GM21367 (cell line): ENCODE data around the gene GRB7.
A peak's percentile ranks its signal among the peaks of the same experiment; 100 is the strongest.
"Not testable (repeated sequence)": the region's sequence is repeated elsewhere in the genome, so short reads cannot be mapped to it uniquely, and the experiment has no call there.

Experiments
- ATAC-seq: cut with Tn5 transposase; IDR thresholded peaks from one replicate; pipeline ENCODE4 v1.9.1; 2021; ENCODE audit not compliant: unreplicated experiment

GRB7 gene

DNA sequence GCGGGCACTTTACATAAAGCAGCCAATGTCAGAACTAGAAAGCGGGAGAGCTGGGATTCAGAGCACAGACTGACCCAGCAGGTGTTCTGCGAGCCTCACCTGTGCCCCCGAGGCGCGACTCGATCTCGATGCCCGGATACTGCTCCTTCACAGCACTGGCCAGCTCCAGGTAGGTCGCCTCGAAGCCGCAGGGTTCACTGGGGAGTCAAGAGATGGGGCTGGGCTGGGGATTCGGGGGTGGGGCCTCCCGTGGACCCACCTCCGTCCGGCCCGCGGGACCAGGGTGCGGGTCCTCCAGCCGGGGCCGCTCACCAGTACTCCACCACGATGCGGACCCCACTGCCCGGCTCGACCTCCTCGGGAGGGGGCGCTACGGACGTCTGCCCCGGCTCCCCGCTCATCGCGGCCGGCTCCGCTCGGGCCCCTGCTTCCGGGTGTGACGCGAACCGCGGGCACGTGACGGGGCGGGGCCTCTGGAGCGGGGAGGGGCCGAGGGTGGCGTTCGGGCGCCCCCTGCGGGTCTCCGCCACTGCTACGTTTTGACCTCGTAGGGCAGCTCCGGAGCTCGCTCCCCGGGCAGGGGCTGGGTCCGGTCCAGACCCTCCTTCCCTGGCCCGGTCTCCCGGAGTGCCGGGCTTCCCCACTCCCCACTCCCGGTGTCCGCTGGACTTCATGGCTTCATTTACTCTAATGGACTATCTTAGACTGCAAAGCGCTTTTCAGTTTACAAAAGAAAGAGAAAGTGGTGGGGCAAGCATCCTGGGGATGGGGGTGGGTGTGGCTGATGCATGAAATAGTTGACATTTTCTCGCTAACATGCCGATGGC lies 7.4 kb upstream of the GRB7 start, which contains the start of gene MIEN1:
MIEN1 (minus strand) TSS at position 438 of the 827 bp plus-strand sequence; CDS start at position 401, 37 bp downstream.
- ATAC-seq: peak; percentile 81

DNA sequence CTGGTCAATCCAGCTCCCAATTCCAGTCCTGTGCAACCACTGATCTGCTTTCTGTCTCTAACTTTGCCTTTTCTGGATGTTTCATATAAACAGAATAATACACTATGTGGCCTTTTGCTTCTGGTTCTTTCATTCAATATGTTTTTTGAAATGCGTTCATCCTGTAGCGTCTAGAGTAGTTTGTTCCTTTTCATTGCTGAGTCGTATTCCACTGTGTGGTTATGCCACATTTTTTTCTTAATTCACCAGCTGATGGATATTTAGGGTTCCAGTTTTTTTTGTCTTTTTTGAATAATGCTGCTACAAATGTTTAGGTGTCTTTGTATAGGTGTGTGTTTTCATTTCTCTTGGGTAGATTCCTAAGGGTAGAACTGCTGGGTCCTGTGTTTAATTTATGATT lies 5.2 kb upstream of the GRB7 start:
- ATAC-seq: no peak

DNA sequence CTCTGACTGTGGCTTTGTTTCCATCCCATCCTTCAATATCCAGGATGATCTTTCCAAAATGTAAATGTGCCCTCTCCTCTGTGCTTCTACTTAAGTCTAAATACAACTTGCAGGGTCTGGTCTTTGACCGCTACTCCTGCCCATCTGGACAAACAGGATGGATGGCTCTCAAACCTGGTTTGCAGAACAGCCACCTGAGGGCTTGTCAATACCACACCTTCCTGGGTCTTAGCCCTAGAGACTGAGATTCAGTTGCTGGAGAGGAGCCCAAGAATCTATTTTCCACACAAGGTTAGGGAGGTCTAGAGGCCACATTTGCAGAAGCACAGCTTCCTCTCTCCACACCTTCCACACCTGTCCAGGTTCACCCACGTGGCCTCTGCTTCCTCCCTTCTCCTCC lies 1.9 kb upstream of the GRB7 start:
- ATAC-seq: no peak

DNA sequence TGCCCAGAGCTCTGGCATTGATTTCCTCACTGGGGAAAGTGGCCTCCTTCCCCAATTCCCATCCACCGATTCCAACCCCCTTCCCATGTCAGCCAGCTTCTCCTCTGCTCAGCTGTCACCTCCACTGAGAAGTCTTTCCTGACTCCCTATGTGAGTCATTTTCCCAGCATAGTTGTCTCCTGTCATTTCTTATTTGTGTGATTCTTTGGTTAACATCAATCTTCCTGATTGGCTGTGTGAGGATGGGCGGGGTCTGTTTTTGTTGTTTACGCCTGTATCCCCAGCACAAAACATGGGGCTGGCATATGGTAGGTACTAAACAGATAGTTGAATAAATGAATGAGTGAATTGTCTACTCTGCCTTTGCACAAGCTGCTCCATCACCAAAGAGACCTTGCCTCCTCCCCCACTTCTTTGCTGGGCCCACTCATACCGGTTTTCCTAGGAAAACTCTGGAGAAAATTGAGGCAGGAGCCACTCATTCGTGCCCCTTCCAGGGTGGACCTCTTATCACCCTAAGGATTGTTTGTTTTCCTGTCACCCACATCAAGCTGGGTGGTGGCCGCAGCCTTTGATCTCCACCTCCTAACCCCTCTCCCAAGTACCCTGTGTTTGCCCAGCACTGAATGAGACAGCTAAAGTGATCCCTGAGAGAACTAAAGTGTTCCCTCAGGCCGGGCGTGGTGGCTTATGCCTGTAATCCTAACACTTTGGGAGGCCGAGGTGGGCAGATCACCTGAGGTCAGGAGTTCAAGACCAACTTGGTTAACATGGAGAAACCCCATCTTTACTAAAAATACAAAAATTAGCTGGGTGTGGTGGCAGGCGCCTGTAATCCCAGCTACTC lies 1.2 kb upstream of the GRB7 start:
- ATAC-seq: no peak

DNA sequence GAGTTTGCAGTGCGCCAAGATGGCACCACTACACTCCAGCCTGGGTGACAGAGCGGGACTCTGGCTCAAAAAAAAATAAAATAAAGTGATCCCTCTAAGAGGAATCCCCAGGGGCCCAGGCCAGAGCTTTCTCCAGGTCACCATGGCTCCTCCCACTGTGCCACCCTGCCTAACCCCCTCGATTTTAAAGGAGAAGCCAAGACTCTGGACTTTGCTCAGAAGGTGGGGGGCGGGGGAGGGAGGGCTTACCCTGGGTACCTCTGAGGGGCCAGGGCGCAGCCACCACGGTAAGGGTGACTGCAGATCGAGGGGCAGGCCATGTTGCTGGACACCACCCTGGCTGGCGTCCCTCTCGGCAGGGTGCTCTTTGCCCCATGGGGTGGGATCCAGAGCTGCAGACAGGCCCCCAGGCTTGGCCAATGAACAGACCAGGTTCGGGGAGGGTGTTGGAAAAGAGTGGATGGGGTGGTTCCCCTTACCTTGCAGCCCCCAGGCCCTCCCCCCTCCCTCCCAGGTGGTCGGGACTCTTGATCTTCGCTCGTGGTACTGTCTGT lies 455 bp upstream of the GRB7 start:
- ATAC-seq: no peak

DNA sequence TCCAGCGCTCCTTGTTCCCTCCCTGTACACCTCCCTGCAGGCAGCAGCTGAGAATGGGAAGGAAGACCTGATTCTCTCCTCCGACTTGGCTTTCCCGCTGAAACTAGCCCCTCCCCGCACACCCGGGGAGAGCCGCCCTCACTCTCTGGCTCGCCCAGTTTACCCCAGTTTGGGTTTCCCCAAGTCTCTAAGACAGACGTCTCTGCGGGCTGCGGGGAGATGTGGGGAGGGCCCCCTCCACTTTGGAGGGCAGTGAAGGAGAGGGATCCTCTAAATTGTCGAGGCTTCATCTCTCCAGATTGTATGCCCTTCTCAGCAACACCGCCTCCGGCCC lies 797 bp downstream of the GRB7 start:
- ATAC-seq: no peak

DNA sequence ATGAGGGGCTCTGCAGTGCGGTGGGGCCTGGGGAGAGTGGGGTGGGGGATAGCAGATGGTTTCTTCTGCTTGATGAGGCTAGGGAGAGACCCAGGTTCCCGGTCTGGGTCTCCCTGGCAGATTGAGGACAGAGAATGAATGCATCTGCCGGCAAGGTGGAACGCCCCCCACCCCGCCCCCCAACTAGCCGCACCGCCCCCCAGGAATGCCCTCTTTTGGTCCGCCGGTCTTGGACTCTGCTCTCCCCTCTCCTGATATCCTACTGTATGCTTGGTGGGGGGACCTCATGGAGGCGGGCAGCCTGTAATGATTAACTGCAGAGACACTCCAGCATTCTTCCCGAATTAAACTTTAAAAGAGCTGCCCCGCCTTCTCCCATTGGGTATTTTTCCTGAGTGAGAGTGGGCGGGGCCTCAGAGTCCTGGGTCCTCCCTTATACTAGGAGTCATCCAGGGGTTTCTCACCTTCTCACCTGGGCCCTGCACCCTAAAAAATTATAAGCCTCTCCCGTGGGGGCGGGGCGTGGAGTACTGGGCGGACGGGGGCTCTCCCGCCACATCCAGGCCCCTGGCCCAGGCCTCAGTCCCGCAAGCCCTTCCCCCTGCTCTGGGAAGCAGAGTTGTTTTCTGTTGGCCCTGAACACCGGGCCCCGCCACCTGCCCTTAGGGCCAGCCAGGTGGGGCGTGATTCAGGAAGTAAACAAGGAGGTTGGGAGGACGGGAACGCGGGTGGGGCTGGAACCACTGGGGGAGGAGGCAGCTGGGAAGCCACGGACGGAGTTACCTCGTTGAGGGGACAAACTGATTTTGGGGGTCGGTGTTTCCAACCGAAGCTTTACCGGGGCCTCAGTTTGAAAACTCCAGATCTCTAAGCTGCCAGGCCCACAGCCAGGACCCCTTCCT lies 1.5 kb downstream of the GRB7 start:
- ATAC-seq: no peak

DNA sequence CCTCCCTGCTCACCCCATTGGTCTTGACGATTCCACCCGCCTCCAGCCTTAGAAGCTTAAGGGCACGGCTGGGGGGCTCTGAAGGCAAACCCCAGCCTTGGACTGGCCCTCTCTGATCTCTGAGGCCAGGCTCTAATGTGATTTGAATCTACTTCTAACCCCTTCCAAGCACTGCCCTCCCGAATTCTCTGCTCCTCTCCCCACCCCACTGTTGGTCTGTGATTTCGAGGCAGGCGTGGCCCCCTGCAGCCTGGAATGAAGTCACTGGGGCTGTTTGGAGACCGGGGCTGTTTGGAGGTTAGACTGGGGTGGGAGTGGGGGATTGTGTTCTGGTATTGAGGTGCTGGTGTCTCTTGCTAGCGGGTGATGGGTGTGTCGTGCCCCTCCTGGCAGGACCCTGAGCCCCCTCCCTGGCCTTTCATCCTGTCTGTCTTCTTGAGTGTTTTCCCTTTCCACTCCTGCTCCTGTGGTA lies 2.2 kb downstream of the GRB7 start:
- ATAC-seq: no peak

DNA sequence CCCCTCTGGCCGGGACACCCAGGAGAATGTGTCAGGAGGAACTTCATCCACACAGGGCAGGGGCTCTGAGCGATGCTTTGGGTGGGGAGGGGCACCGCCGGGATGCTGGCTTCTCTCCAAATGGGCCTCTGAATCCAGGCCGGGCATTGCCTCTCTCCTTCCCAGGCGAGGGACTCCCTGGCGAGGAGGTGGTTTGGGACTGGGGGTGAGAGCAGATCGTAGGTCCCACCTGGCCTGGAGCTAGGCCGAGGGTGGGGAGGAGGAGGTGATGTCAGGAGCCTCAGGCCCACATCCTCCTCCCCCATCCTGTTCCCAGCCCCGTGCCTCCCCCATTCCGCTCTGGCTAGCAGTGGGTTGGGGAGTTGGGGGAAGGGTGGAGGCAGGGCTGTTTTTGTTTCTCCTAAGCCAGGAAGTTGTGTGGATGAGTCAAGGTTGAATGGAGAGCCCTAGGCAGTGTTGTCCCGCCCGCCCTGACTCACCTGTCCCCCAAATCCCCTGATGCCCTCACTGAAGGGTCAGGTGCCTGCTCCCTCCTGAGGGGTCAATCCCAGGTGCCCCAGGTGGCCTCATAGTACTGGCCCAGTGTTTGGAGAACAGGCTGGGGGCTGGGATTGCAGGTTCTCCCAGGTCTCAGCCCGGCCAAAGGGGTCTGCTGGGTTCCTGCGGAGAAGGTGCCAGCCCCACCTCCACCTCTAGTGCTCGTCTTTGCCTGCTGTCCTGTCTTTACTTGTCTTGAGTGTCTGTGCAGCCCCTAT lies 2.8 kb downstream of the GRB7 start:
- ATAC-seq: no peak

DNA sequence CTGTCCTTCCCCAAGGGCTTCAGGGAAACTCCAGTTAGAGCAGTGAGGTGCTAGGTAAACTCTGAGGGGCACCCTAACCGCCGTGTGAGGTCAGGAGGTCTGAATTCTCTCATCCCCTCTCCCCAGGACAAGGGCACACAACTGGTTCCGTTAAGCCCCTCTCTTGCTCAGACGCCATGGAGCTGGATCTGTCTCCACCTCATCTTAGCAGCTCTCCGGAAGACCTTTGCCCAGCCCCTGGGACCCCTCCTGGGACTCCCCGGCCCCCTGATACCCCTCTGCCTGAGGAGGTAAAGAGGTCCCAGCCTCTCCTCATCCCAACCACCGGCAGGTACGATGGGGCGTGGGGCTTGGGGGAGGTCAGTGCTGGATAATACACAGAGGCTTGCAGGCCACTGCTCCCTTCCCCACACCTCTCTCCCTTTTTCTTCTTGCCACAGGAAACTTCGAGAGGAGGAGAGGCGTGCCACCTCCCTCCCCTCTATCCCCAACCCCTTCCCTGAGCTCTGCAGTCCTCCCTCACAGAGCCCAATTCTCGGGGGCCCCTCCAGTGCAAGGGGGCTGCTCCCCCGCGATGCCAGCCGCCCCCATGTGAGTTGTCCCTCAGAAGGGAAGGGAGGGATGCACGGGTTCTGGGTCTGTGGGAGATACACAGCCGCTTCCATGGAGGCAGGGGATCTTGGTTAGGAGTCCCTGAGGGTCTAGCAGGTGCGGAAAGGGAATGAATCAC lies 4.6 kb downstream of the GRB7 start:
- no peak for ATAC-seq

DNA sequence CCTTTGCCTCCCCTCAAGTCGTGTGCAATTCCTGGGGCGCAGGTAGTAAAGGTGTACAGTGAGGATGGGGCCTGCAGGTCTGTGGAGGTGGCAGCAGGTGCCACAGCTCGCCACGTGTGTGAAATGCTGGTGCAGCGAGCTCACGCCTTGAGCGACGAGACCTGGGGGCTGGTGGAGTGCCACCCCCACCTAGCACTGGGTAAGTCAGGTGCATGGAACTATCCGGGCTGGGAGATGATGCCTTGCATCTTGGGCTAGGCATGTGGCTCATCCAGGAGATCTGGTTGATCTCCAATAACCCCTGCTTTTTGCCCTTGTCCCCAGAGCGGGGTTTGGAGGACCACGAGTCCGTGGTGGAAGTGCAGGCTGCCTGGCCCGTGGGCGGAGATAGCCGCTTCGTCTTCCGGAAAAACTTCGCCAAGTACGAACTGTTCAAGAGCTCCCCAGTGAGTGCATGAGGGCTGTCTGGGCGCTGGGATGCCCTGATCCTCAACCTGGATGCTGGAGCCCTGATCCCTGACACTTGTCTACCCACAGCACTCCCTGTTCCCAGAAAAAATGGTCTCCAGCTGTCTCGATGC lies 5.2 kb downstream of the GRB7 start:
- ATAC-seq: no peak

DNA sequence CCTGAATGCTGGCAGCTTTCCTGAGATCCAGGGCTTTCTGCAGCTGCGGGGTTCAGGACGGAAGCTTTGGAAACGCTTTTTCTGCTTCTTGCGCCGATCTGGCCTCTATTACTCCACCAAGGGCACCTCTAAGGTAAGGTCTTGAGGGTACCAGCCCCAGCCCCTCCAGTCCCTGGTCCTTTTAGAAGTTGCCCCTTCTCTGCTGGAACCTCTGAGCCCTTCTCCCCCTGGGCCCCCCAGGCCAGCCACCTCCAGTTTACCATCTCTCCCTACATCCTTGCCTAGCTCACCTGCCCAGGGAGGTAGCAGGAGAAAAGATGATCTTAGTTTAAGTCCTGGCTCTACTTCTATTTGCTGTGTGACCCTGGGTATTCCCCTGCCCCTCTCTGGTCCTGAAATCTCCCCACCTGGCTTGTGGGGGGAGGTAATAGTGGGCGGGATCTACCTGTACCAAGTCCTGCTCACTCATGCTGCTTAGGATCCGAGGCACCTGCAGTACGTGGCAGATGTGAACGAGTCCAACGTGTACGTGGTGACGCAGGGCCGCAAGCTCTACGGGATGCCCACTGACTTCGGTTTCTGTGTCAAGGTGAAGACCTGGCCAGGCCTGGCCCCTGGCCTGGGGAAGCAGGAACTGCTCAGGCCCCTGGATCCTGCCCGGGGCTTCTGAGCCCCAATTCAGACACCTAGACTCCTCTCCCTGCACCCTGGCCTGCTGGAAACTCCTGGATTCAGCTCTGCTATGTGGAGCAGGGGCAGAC lies 6.5 kb downstream of the GRB7 start:
- no peak for ATAC-seq

DNA sequence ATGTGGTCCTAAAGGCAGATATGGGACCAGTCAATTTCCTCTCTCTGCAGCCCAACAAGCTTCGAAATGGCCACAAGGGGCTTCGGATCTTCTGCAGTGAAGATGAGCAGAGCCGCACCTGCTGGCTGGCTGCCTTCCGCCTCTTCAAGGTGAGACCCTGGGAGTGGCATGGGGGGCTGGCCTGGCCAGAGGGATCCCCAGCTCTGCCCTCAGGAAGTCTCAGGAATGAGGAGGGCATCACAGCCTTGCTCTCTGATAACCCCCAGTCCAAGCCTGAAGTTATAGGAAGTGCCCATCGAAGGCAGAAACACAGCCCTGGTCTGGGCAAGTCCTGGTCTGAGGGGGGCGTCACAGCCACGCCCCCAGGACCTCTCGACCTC lies 7.1 kb downstream of the GRB7 start:
- ATAC-seq: no peak

DNA sequence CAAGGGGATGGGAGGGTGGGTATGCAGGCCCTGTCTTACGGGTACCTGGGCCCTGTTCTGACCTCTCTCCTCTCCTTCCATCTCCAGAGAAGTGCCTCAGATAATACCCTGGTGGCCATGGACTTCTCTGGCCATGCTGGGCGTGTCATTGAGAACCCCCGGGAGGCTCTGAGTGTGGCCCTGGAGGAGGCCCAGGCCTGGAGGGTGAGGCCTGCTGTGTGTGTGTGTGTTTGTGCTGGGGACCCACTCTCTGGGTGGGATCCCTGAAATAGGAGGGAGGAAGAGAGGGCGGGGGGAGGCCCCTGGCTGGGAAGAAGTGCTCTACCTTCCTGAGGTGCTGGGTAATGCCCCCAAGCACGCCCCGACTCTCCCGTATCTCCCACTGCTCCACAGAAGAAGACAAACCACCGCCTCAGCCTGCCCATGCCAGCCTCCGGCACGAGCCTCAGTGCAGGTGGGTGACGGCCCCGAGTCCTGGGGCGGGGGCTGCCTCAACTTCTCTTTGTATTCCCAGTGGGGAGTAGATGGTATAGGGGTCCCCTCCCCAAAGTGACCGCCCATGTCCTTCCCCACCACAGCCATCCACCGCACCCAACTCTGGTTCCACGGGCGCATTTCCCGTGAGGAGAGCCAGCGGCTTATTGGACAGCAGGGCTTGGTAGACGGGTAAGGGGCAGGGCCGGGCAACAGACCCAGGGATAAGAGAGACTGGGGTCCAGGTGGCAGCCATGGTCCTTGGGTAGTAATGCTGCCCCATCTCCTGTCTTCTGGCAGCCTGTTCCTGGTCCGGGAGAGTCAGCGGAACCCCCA lies 7.8 kb downstream of the GRB7 start:
- no peak for ATAC-seq

DNA sequence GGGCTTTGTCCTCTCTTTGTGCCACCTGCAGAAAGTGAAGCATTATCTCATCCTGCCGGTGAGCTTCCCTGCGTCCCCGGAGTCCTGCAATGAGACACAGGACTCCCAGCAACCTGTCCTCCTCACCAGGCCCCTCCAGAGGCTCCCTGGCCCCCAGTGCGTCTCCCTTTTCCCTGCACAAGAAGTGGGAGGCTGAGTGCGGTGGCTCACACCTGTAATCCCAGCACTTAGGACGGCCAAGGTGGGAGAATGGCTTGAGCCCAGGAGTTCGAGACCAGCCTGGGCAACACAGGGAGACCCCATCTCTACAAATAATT lies 8.4 kb downstream of the GRB7 start:
- no peak for ATAC-seq

DNA sequence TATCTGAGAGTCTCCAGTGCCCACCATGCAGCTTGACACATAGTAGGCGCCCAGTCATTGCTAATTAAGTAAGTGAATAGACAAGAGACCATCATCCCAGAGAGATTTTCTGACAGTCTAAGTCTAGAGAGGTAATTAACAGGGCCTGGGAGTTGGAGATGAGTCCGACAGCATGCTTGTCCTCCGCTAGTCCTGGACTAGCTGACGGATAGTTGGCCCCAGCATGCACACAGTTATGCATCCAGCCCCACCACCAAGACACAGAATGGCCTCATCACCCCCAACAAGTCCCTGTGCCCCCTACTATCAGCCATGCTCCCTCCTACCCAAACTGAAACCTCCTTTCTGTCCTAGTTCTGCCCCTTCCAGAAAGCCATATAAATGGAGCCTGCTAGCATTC lies 10.0 kb downstream of the GRB7 start:
- no peak for ATAC-seq

DNA sequence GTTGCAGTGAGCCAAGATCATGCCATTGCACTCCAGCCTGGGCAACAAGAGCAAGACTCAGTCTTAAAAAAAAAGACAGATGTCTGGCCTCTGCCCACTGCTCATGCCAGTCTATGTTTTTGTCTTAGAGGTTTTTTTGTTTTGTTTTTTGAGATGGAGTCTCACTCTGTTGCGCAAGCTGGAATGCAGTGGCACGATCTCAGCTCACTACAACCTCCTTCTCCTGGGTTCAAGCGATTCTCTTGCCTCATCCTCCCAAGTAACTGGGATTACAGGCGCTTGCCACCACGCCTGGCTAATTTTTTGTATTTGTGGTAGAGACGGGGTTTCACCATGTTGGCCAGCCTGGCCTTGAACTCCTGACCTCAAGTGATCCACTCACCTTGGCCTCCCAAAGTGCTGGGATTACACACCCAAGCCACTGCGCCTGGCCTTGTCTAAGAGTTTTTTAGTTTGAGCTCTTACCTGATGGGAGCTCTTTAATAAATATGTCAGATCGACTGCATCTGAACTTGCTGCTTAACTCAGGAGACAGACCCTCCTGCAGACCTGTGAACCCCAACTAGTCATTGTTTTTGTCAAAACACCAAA lies 10.8 kb downstream of the GRB7 start:
- ATAC-seq: not testable (repeated sequence)
